GM18951 (cell line): Measurements from ENCODE around the gene WDR83.
"Not testable (repeated sequence)": the region's sequence is repeated elsewhere in the genome, so short reads cannot be mapped to it uniquely, and the experiment has no call there.

Experiments used
- POLR2A ChIP-seq: IDR thresholded peaks from 4 replicates; pipeline ENCODE4 v1.6.1; 2011; ENCODE audit warnings: mild to moderate bottlenecking; ENCODE audit not compliant: insufficient read length, insufficient read depth; ENCODE audit errors: extremely low read depth
- in situ Hi-C: fragments of 300-500 bp; cut with MboI; formaldehyde crosslinking; loops from one replicate; pipeline ENCODE4 v1.12.0; 2022; ENCODE audit warnings: low sequenced_read_pairs, mixed read lengths, inconsistent platforms; ENCODE audit not compliant: unreplicated experiment

Gene WDR83

GRCh38 chr19:12681074-12681987, 14.7 kb downstream of the WDR83 start, which contains the start of gene DHPS:
DHPS (minus strand) TSS chr19:12681880; CDS start chr19:12681766, 114 bp downstream.
- in situ Hi-C loops = no loop called here
- TF ChIP-seq POLR2A = peak; percentile 72

GRCh38 chr19:12685831-12686230, 19.2 kb downstream of the WDR83 start:
- in situ Hi-C loops = no loop called here
- no peak for TF ChIP-seq POLR2A

GRCh38 chr19:12687496-12688196, 21.0 kb downstream of the WDR83 start, which contains the start of gene GNG14:
GNG14 (plus strand) TSS chr19:12687998; CDS start chr19:12688049, 51 bp downstream.
- in situ Hi-C loops = no loop called here

GRCh38 chr19:12689012-12689411, 22.4 kb downstream of the WDR83 start:
- in situ Hi-C loops = no loop called here
- no peak for TF ChIP-seq POLR2A

More at GRCh38 chr19:12687496-12688196, 21.0 kb downstream of the WDR83 start, which contains the start of gene GNG14:
- TF ChIP-seq POLR2A = no peak

GRCh38 chr19:12689581-12690216, 23.1 kb downstream of the WDR83 start:
- in situ Hi-C loops = no loop called here
- TF ChIP-seq POLR2A = no peak

GRCh38 chr19:12692960-12693359, 26.4 kb downstream of the WDR83 start:
- in situ Hi-C loops = no loop called here
- no peak for TF ChIP-seq POLR2A

GRCh38 chr19:12694641-12695040, 28.0 kb downstream of the WDR83 start:
- in situ Hi-C loops = no loop called here
- TF ChIP-seq POLR2A = no peak

GRCh38 chr19:12695096-12695495, 28.5 kb downstream of the WDR83 start:
- in situ Hi-C loops = no loop called here
- TF ChIP-seq POLR2A = no peak

- no peak for TF ChIP-seq POLR2A
- in situ Hi-C loops = no loop called here
Observed at GRCh38 chr19:12695514-12695913, 28.9 kb downstream of the WDR83 start.

GRCh38 chr19:12695997-12696365, 29.4 kb downstream of the WDR83 start:
- TF ChIP-seq POLR2A = no peak
- in situ Hi-C loops = no loop called here

GRCh38 chr19:12696366-12697335, 30.0 kb downstream of the WDR83 start, which contains the start of gene FBXW9:
FBXW9 (minus strand) TSS chr19:12696631; CDS start chr19:12696581, 50 bp downstream.
- in situ Hi-C loops = no loop called here
- TF ChIP-seq POLR2A = peak; percentile 77

- in situ Hi-C loops = not testable (repeated sequence)
Observed at GRCh38 chr19:12697425-12697824, 30.8 kb downstream of the WDR83 start.
